DOHH2 (cell line): ENCODE results near the gene KDM2A.
"Not testable (repeated sequence)": the region's sequence is repeated elsewhere in the genome, so short reads cannot be mapped to it uniquely, and the experiment has no call there.

Experiments used
- CTCF ChIP-seq: fragments of 200-600 bp; sonication (generic); IDR thresholded peaks from one replicate; pipeline ENCODE4 v1.5.1; 2014; ENCODE audit warnings: antibody characterized with exemption, mild to moderate bottlenecking, low read depth, low read length; ENCODE audit not compliant: poor library complexity, severe bottlenecking
- EZH2phosphoT487 ChIP-seq: fragments of 200-600 bp; sonication (generic); IDR thresholded peaks from 2 replicates; pipeline ENCODE4 v1.6.1; 2017; ENCODE audit warnings: borderline replicate concordance, mild to moderate bottlenecking, antibody characterized with exemption, low read length, moderate library complexity, mixed read lengths

- not testable (repeated sequence) for TF ChIP-seq CTCF, EZH2phosphoT487
These were observed 4.7 kb downstream of the KDM2A start for GRCh38 chr11:67123801-67124200.
